Mesenchymal stem cell (in vitro differentiated cells and primary cell): ENCODE results near the gene TCEAL2.
A peak's percentile ranks its signal among the peaks of the same experiment; 100 is the strongest.
"Not testable (repeated sequence)": the region's sequence is repeated elsewhere in the genome, so short reads cannot be mapped to it uniquely, and the experiment has no call there.

Experiments used
- DNase-seq: peaks from one replicate; pipeline ENCODE4 v3.0.0-alpha.2; 2013
- H2AFZ ChIP-seq: one replicate; pipeline ENCODE4 v1.6.1; 2013; ENCODE audit warnings: low read depth, mild to moderate bottlenecking, control low read depth, inconsistent platforms, low read length, moderate library complexity
- H2AK5ac ChIP-seq: 2 replicates; pipeline ENCODE4 v1.6.1; 2013; ENCODE audit warnings: low read length, moderate library complexity, mild to moderate bottlenecking, inconsistent platforms; ENCODE audit not compliant: severe bottlenecking
- H2BK120ac ChIP-seq: one replicate; pipeline ENCODE4 v1.6.1; 2013; ENCODE audit warnings: low read depth, mild to moderate bottlenecking, inconsistent platforms, low read length, moderate library complexity
- H2BK12ac ChIP-seq, 2 experiments: one replicate each; pipeline ENCODE4 v1.6.1; 2013; ENCODE audit warnings: inconsistent platforms in 2 of 2, low read length in 2 of 2, mild to moderate bottlenecking in 2 of 2, moderate library complexity in 2 of 2, control low read depth in 1 of 2
- H2BK15ac ChIP-seq: one replicate; pipeline ENCODE4 v1.6.1; 2013; ENCODE audit warnings: mild to moderate bottlenecking, low read depth, inconsistent platforms; ENCODE audit not compliant: poor library complexity, severe bottlenecking
- H2BK5ac ChIP-seq: 2 replicates; pipeline ENCODE4 v1.6.1; 2013; ENCODE audit warnings: low read depth, mild to moderate bottlenecking, low read length, control low read depth, inconsistent platforms; ENCODE audit not compliant: poor library complexity, severe bottlenecking
- H3K14ac ChIP-seq, 2 experiments: one replicate each; pipeline ENCODE4 v1.6.1; 2013; ENCODE audit warnings: inconsistent platforms in 2 of 2, low read length in 2 of 2, control low read depth in 1 of 2, mild to moderate bottlenecking in 1 of 2, moderate library complexity in 1 of 2
- H3K18ac ChIP-seq, 2 experiments: one replicate each; pipeline ENCODE4 v1.6.1; 2013; ENCODE audit warnings: inconsistent platforms in 2 of 2, low read length in 2 of 2, control low read depth in 1 of 2, low read depth in 1 of 2, mild to moderate bottlenecking in 1 of 2
- H3K23ac ChIP-seq, 2 experiments: one replicate each; pipeline ENCODE4 v1.6.1; 2013; ENCODE audit warnings: inconsistent platforms in 2 of 2, low read length in 2 of 2, mild to moderate bottlenecking in 2 of 2, moderate library complexity in 2 of 2, control low read depth in 1 of 2
- H3K27ac ChIP-seq: 2 replicates; pipeline ENCODE4 v1.5.1; 2013; ENCODE audit warnings: mild to moderate bottlenecking, moderate library complexity, low read length, control low read depth, inconsistent platforms; ENCODE audit not compliant: poor library complexity, severe bottlenecking
- H3K27me3 ChIP-seq, 2 experiments: 2 replicates each; pipeline versions ENCODE4 v1.6.1 to v1.7.0; 2013; ENCODE audit warnings: low read length in 2 of 2, mild to moderate bottlenecking in 2 of 2, moderate library complexity in 2 of 2, control low read depth in 1 of 2, inconsistent platforms in 1 of 2; ENCODE audit not compliant: control insufficient read depth in 1 of 2, insufficient read depth in 1 of 2
- H3K36me3 ChIP-seq, 2 experiments: 2 replicates each; pipeline versions ENCODE4 v1.6.1 to v1.7.0; 2013; ENCODE audit warnings: low read length in 2 of 2, control low read depth in 1 of 2, inconsistent platforms in 1 of 2, low read depth in 1 of 2, mild to moderate bottlenecking in 1 of 2; ENCODE audit not compliant: insufficient read depth in 2 of 2, control insufficient read depth in 1 of 2
- H3K4ac ChIP-seq, 2 experiments: one replicate each; pipeline ENCODE4 v1.6.1; 2013; ENCODE audit warnings: inconsistent platforms in 2 of 2, low read length in 2 of 2, mild to moderate bottlenecking in 2 of 2, moderate library complexity in 2 of 2, control low read depth in 1 of 2, low read depth in 1 of 2
- H3K4me1 ChIP-seq: 2 replicates; pipeline ENCODE4 v1.6.1; 2013; ENCODE audit warnings: low read depth, low read length, control low read depth; ENCODE audit not compliant: control insufficient read depth, insufficient read depth
- H3K4me2 ChIP-seq: 2 replicates; pipeline ENCODE4 v1.6.1; 2013; ENCODE audit warnings: low read length, mild to moderate bottlenecking, inconsistent platforms; ENCODE audit not compliant: poor library complexity, severe bottlenecking
- H3K4me3 ChIP-seq, 2 experiments: 2 replicates each; pipeline versions ENCODE4 v1.5.1 to v1.7.0; 2013; ENCODE audit warnings: low read length in 2 of 2, mild to moderate bottlenecking in 2 of 2, control low read depth in 1 of 2, low read depth in 1 of 2; ENCODE audit not compliant: insufficient read depth in 1 of 2
- H3K79me1 ChIP-seq: replicated peaks from 2 replicates; pipeline ENCODE4 v1.6.1; 2013; ENCODE audit warnings: mild to moderate bottlenecking, control low read depth, low read length, inconsistent platforms; ENCODE audit not compliant: poor library complexity, severe bottlenecking
- H3K9ac ChIP-seq: 2 replicates; pipeline ENCODE4 v1.7.0; 2013; ENCODE audit warnings: mild to moderate bottlenecking, low read length, moderate library complexity
- H3K9me3 ChIP-seq: 2 replicates; pipeline ENCODE4 v1.7.0; 2013; ENCODE audit warnings: mild to moderate bottlenecking, low read length; ENCODE audit not compliant: control insufficient read depth
- H4K8ac ChIP-seq: one replicate; pipeline ENCODE4 v1.6.1; 2013; ENCODE audit warnings: inconsistent platforms, mild to moderate bottlenecking, low read length, moderate library complexity
- H4K91ac ChIP-seq: one replicate; pipeline ENCODE4 v1.6.1; 2013; ENCODE audit warnings: mild to moderate bottlenecking, low read length, inconsistent platforms
- WGBS: methylation state at CpG from one replicate; pipeline ENCODE4 v1.1.7; 2013; ENCODE audit warnings: mixed read lengths; 5-methylcytosine and 5-hydroxymethylcytosine counted together

Gene TCEAL2

GRCh38 chrX:102142274-102142673 is 16.8 kb downstream of the TCEAL2 start, which contains the start of gene TCEAL6:
Gene TCEAL6, minus strand, starts transcription at chrX:102142481.
- not testable (repeated sequence) for H3K4me1 ChIP-seq, H3K9me3 ChIP-seq, H2AK5ac ChIP-seq, H3K79me1 ChIP-seq, DNase-seq, H2BK5ac ChIP-seq, H3K9ac ChIP-seq, H3K4me2 ChIP-seq, H3K4me3 ChIP-seq, H3K18ac ChIP-seq, H2BK15ac ChIP-seq, H3K14ac ChIP-seq, H3K23ac ChIP-seq, H2BK12ac ChIP-seq, H4K8ac ChIP-seq, H2AFZ ChIP-seq, H3K27ac ChIP-seq, H3K4ac ChIP-seq, H4K91ac ChIP-seq, H3K36me3 ChIP-seq, H2BK120ac ChIP-seq
- WGBS, result no CpG with 5 or more reads among the region's 31 CpGs
- peaks cover 0 to 22% of the 10 kb centered on the region in 2 experiments for H3K27me3 ChIP-seq

GRCh38 chrX:102154218-102154860 is 28.9 kb downstream of the TCEAL2 start:
- H2BK5ac ChIP-seq, result no peak overlapping the region
- no peak overlapping the region for H3K4me3 ChIP-seq
- WGBS, result 54% methylated on average over 9 of the region's 11 CpGs
- no peak overlapping the region for H2BK120ac ChIP-seq
- no peak for DNase-seq
- H3K27ac ChIP-seq, result no peak overlapping the region
- peaks cover 3% of the 10 kb centered on the region for H3K9me3 ChIP-seq
- H4K91ac ChIP-seq, result no peak overlapping the region
- no peaks in the 10 kb centered on the region for H3K4me1 ChIP-seq
- H3K4ac ChIP-seq, result no peak overlapping the region
- H3K14ac ChIP-seq, result no peak overlapping the region
- no peak overlapping the region for H3K9ac ChIP-seq
- H3K18ac ChIP-seq, result no peak overlapping the region
- no peaks in the 10 kb centered on the region for H3K36me3 ChIP-seq
- H3K23ac ChIP-seq, result no peak overlapping the region
- no peak overlapping the region for H3K4me2 ChIP-seq
- H3K27me3 ChIP-seq, result peaks cover 0 to 19% of the 10 kb centered on the region in 2 experiments
- no peak overlapping the region for H2AFZ ChIP-seq
- H4K8ac ChIP-seq, result no peak overlapping the region
- H2AK5ac ChIP-seq, result no peak overlapping the region
- H2BK12ac ChIP-seq, result no peak overlapping the region
- H3K79me1 ChIP-seq, result no peaks in the 10 kb centered on the region
- no peak overlapping the region for H2BK15ac ChIP-seq

GRCh38 chrX:102154900-102155805 is 29.7 kb downstream of the TCEAL2 start:
- Histone ChIP-seq H3K9ac (no peak overlapping the region), H2BK12ac (no peak overlapping the region), H3K23ac (no peak overlapping the region), H3K4me3 (peak overlapping the region in 1 of 2 experiments; percentile 68), H3K27me3 (peaks cover 0 to 19% of the 10 kb centered on the region in 2 experiments), H3K36me3 (no peaks in the 10 kb centered on the region), H3K4me2 (no peak overlapping the region), H4K91ac (no peak overlapping the region), H2BK5ac (no peak overlapping the region), H3K18ac (no peak overlapping the region), H2AFZ (no peak overlapping the region), H3K9me3 (peaks cover under 1% of the 10 kb centered on the region), H3K4ac (no peak overlapping the region), H3K14ac (no peak overlapping the region), H2BK120ac (no peak overlapping the region), H2AK5ac (no peak overlapping the region), H3K4me1 (no peaks in the 10 kb centered on the region), H3K27ac (no peak overlapping the region), H3K79me1 (no peaks in the 10 kb centered on the region), H2BK15ac (no peak overlapping the region), H4K8ac (no peak overlapping the region)
- no peak for DNase-seq
- 90% methylated on average over 19 of the region's 32 CpGs for WGBS

- no peaks in the 10 kb centered on the region for H3K36me3 ChIP-seq
- H2BK5ac ChIP-seq, result no peak within 1 kb of the TSS
- H2AFZ ChIP-seq, result no peak within 1 kb of the TSS
- no peak within 1 kb of the TSS for H4K91ac ChIP-seq
- H3K27ac ChIP-seq, result no peak within 1 kb of the TSS
- no peak within 1 kb of the TSS for H3K4ac ChIP-seq
- H3K4me3 ChIP-seq, result peak within 1 kb of the TSS in 1 of 2 experiments; percentile 68
- no peak within 1 kb of the TSS for H2BK15ac ChIP-seq
- no peak for DNase-seq
- H3K23ac ChIP-seq, result no peak within 1 kb of the TSS
- 94% methylated on average over 9 of the region's 15 CpGs for WGBS
- no peaks in the 10 kb centered on the region for H3K9me3 ChIP-seq
- H2BK12ac ChIP-seq, result no peak within 1 kb of the TSS
- no peaks in the 10 kb centered on the region for H3K4me1 ChIP-seq
- no peak within 1 kb of the TSS for H4K8ac ChIP-seq
- H3K79me1 ChIP-seq, result no peaks in the 10 kb centered on the region
- H3K14ac ChIP-seq, result no peak within 1 kb of the TSS
- no peak within 1 kb of the TSS for H3K9ac ChIP-seq
- no peak within 1 kb of the TSS for H2BK120ac ChIP-seq
- H2AK5ac ChIP-seq, result no peak within 1 kb of the TSS
- H3K27me3 ChIP-seq, result peaks cover 0 to 19% of the 10 kb centered on the region in 2 experiments
- no peak within 1 kb of the TSS for H3K4me2 ChIP-seq
- no peak within 1 kb of the TSS for H3K18ac ChIP-seq
Observed at GRCh38 chrX:102155806-102156179, 30.3 kb downstream of the TCEAL2 start, which contains the start of gene BEX5. Gene BEX5, minus strand, starts transcription at chrX:102155977. Its CDS starts 1,712 bp downstream, at chrX:102154265.
